LNCAP (cell line): Measurements from ENCODE around the gene PDE11A.

Experiments used
- TF ChIP-seq, protein P1 (sequence below): fragments of 450-650 bp; IDR thresholded peaks from 2 replicates; pipeline ENCODE4 v1.5.1; 2017; ENCODE audit warnings: mild to moderate bottlenecking

Gene PDE11A

DNA sequence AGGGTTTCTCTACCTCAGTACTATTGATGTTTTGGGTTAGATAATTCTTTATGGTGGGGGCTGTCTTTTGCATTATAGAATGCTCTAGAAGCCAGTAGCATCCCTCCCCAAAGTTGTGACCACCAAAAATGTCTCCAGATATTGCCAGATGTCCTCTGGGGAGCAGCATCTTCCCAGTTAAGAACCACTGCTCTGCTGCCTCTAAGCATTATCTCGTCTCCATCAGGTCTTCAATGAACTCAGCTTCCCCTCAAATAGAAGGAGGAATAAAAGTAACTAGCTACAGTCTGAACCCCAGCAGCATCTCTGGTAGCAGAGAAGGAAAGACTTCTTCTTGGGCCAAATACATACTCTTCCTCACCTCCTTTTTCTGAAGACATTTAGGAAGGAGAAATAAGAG, 435.9 kb downstream of the PDE11A start:
- TF ChIP-seq, protein P1, sequence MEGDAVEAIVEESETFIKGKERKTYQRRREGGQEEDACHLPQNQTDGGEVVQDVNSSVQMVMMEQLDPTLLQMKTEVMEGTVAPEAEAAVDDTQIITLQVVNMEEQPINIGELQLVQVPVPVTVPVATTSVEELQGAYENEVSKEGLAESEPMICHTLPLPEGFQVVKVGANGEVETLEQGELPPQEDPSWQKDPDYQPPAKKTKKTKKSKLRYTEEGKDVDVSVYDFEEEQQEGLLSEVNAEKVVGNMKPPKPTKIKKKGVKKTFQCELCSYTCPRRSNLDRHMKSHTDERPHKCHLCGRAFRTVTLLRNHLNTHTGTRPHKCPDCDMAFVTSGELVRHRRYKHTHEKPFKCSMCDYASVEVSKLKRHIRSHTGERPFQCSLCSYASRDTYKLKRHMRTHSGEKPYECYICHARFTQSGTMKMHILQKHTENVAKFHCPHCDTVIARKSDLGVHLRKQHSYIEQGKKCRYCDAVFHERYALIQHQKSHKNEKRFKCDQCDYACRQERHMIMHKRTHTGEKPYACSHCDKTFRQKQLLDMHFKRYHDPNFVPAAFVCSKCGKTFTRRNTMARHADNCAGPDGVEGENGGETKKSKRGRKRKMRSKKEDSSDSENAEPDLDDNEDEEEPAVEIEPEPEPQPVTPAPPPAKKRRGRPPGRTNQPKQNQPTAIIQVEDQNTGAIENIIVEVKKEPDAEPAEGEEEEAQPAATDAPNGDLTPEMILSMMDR: no peak

DNA sequence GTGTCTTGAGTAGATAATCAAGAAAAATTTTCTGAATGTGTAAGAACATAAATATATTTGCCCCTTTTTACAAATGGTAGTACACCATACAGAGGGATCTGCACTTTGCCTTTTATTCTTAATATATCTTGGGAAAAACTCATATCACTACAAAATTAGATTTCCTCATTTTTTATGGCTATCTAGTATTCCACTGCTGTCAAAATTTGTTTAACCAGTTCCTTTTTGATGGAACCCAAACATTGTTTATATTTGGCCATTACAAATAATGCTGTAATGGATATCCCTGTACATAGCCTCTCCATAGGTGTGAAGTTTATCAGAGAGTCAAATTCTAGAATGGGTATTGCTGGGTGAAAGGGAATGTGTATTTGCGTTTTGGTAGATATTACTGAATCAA, 436.9 kb downstream of the PDE11A start:
- TF ChIP-seq, protein P1: no peak

DNA sequence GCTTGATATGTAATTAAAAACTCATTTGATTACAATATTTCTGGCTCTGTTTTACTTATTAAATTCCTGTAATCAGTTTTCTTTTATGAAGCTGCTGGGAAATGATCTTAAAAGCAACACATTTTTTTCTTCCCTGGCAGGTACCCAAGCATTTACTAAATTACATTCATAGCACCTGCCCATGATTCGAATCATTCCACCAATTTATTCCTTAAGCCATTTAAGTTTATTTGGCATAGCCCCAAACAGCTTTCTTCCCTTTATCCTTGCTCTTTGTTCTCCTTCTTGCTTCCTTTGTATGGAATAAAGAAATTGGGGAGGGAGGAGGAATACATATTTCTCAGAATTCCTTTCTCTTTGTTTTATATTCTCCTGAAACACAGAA, 438.7 kb downstream of the PDE11A start:
- TF ChIP-seq, protein P1: no peak

DNA sequence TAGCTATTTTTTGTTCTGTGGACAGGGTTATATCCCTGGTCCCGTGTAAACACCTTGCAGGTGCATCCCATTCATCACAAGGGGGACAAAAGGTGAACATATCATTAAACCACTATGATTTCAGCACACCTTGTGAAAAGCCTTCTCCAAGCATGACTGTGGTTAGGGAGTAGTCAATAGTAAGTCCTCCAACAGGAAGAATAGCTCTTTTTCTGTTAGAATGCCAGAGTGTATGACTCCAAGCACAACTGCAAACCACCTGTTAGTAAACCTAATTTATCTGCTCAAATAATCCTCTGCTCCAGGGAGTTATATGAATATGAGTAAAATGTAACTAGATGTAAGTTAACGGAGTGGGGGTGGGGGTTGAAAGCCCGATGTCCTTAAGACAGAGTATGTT, 439.5 kb downstream of the PDE11A start:
- TF ChIP-seq, protein P1: no peak

DNA sequence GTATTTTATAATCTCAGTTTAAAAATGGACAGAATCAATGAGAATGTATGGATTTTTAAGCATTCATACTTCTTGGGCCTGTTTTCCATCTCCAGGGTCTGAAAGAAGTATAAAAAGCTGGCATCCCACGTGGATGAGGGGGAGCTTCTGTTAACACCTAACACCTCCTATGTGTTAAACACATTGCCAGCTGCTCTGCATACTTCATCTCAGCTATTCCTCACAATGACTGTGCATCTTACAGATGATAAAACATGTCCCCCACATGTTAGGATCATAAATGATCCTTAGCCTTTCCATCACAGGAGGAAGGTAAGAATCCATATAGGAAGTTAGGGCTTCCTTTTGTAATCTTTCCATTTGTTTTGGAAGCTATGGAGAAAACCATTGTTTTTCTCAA, 440.9 kb downstream of the PDE11A start:
- TF ChIP-seq, protein P1: no peak

DNA sequence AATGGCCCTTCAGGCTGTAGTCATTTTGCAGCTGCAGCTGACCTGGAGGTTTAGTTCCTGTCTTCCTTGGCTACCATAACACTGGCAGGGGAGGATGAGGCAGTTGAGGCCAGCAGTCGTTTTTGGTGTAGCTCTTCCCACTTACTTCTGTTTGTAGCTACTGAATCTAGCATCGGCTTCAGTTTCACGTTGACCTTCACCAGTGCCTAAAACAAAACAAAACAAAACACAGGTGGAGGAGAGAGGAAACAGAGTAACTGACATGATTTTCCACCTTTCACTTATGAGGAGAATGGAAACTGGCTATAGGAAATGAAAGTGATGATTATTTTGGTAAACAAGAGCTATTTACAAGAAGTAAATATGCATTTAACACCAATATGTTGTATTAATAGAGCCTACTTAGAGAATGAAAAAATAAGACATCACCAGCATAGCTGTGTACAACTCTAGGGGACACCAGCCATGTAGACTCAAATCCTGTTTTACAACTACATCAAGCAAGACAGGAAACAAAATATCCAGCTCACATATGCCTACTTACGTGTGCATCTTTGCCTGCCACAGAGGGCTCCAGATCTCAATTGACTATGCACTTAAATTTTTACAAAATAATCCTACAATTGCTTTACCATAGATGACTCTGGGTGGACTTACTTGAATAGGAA, 443.1 kb downstream of the PDE11A start:
- TF ChIP-seq, protein P1: no peak

DNA sequence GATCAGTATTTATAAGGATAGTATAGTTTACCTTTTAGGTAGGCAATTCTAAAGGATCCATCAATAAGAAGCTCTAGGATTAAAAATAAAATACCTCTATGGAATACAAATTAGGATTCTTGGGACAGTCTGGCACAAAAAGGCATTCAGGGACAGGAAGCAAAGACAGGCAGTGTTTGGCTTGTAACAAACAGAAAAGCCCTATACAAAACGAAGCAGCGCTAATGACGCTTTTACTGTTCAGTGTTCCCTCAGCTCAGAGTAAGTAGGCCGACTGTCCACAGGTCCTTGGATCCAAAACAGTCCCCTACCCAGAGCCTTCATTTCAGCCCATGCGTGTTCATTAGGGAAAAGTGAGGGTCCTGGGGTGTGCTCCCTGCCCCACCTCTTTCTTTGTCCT, 443.7 kb downstream of the PDE11A start:
- TF ChIP-seq, protein P1: no peak
